GM19351 (cell line): ENCODE data around the gene TMPRSS13.
"Not testable (repeated sequence)": the region's sequence is repeated elsewhere in the genome, so short reads cannot be mapped to it uniquely, and the experiment has no call there.

Source experiments
- ATAC-seq: cut with Tn5 transposase; IDR thresholded peaks from one replicate; pipeline ENCODE4 v1.9.1; 2021; ENCODE audit warnings: mild to moderate bottlenecking, moderate library complexity; ENCODE audit not compliant: unreplicated experiment

The TMPRSS13 gene

GRCh38 chr11:117929142-117929915, at the start of gene TMPRSS13:
TMPRSS13 (minus strand) TSS chr11:117929402; CDS start chr11:117929307, 95 bp downstream.
- ATAC-seq = no peak

DNA sequence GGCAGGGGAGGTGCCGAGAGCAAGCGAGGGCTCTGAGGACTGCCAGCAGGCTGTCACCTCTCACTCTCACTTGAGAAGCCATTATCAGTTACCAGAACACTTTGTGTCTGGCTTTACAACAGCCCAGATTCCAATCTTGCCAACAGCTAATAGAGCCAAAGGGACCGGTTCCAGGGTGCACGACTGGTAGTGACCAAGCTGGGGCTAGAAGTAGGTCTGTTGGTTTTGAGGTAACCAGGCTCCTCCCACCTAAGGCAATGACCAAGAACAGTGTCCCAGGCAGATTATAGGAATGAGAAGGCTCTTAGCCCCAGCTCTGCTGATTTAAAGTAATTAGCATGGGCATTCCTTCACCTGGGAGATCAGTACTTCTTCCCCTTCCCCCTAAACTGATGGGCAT, 49.8 kb upstream of the TMPRSS13 start:
- no peak for ATAC-seq

GRCh38 chr11:117978291-117978910, 49.2 kb upstream of the TMPRSS13 start:
- ATAC-seq = not testable (repeated sequence)

DNA sequence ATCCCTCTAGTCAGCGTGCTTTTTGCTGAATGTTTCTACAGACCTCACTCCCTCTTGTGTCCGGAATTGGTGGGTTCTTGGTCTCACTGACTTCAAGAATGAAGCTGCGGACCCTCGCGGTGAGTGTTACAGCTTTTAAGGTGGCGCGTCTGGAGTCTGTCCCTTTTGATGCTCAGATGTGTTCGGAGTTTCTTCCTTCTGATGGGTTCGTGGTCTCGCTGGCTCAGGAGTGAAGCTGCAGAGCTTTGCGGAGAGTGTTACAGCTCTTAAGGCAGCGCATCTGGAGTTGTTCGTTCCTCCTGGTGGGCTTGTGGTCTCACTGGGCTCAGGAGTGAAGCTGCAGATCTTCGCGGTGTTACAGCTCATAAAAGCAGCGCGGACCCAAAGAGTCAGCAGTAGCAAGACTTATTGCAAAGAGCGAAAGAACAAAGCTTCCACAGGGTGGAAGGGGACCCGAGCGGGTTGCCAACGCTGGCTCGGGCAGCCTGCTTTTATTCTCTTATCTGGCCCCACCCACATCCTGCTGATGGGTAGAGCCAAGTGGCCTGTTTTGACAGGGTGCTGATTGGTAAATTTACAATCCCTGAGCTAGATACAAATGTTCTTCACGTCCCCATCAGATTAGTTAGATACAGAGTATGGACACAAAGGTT, 48.5 kb upstream of the TMPRSS13 start:
- not testable (repeated sequence) for ATAC-seq

- no peak for ATAC-seq
Measured at GRCh38 chr11:117977029-117977428, 47.8 kb upstream of the TMPRSS13 start.

- no peak for ATAC-seq
Measured at GRCh38 chr11:117976445-117976844, 47.2 kb upstream of the TMPRSS13 start.

DNA sequence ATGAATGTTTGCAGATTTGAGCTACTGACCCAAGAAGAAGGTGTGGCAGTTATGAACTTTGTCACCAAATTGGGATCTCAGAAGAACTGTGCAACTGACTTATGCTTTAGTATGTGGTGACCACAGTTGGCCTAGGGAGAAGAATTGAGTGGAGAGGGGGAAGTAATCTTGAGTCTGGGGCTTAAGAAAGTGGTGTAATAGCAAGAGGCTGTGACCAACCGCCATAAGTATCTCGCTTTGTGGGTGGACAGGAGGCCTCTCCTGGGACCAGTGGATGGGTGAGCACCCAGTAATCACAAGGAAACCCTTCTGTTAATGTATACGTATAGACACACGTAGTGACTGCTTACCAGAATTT, 44.3 kb upstream of the TMPRSS13 start:
- ATAC-seq = no peak

- ATAC-seq = no peak
Measured at GRCh38 chr11:117972629-117973502, 43.7 kb upstream of the TMPRSS13 start.

- no peak for ATAC-seq
Measured at GRCh38 chr11:117972044-117972443, 42.8 kb upstream of the TMPRSS13 start.

DNA sequence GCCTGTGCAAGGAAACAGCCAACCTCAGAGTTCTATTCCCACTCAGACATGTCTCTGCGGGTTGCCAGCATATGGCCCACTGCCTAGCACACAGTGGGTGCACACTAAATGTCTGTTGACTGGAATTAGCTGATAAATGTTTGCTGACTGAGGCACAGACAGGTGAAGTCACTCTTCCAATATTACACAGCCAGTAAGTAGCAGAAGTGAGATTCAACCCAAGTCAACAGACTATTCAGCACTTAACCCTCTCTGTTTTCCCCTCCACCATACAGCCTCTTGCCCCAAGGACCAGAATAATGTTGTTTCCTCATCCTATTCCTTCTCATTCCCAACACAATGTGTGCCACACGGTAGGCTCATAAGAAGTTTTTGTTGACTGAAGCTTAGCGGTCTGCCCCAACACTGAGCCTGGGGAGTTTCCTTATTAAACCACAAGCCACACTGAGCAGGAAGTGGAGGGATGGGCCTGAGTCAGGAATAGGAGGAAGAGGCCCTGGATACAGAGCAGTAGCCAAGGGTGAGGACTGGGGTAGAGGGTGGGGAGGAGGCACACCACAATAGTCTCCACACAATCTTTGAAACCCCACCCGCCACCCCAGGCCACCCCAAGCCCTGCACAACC, 41.3 kb upstream of the TMPRSS13 start:
- ATAC-seq = no peak

- no peak for ATAC-seq
Measured at GRCh38 chr11:117969160-117969991, 40.2 kb upstream of the TMPRSS13 start.

- ATAC-seq = no peak
Measured at GRCh38 chr11:117966908-117967307, 37.7 kb upstream of the TMPRSS13 start.

GRCh38 chr11:117962826-117963225, 33.6 kb upstream of the TMPRSS13 start:
- ATAC-seq = no peak

DNA sequence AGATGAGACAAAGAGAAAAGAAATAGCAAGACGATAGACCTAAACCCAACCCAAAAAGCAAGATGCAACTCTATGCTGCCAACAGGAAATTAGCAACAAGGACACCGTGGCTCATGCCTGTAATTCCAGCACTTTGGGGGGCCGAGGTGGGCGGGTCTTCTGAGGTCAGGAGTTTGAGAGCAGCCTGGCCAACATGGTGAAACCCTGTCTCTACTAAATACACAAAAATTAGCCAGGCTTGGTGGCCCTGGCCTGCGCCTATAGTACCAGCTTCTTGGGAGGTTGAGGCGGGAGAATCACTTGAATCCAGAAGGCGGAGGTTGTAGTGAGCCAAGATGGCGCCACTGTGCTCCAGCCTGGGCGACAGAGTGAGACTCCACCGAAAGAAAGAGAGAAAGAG, 32.7 kb upstream of the TMPRSS13 start:
- ATAC-seq = no peak

GRCh38 chr11:117960406-117960805, 31.2 kb upstream of the TMPRSS13 start:
- ATAC-seq = no peak

- ATAC-seq = no peak
Measured at GRCh38 chr11:117959438-117960149, 30.4 kb upstream of the TMPRSS13 start.

DNA sequence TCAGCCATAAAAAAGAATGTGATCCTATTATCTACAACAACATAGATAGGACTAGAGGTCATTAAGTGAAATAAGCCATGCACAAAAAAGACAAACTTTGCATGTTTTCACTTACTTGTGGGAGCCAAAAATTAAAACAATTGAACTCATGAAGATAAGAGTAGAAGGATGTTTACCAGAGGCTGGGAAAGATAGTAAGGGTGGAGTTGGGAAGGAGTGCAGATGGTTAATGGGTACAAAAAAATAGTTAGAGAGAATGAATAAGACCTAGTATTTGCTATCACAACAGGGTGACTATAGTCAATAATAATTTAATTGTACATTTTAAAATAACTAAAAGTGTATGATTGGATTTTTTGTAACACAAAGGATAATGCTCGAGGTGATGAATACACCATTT, 29.7 kb upstream of the TMPRSS13 start:
- no peak for ATAC-seq

DNA sequence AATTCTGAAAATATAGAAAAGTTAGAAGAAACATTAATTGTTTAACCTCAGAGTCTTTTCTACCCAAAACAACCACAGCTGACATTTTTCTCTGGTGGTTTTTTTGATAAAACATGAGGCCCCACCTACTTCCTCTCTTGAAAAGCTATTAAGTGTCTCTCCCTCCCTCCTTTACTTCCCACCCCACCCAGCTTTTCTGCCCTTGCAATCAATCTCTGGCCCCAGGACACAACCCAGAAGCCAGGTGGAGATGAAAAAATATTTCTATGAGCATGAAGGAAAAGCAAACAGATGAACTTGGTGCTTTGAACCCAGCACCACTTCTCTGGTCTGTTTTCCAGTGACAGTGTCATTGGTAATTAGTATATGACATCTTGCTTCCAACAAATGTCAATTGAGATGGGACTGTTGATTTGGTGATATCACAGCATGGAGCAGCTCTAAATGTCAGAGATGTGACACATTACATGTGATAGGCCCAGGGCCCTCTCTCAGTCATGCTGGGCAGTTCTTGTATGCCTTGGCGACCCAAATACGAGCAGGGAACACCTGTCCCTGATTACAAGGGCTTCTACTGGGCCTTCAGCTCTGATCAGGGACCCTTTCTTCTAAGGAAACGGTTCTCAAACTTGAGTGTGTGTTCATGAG, 23.9 kb upstream of the TMPRSS13 start:
- ATAC-seq = no peak
